Heart right ventricle (tissue), 16 donors: ENCODE results near the gene SPRING1. TPM values are rescaled to one million over a fixed set of nuclear protein-coding genes. Genes with fewer than 3 reads are reported as not detected.

Experiments
- ATAC-seq, 8 donors: fragments of 200-7000 bp; cut with Tn5 transposase; one replicate each; pipeline ENCODE4 v1.9.1; 2020; ENCODE audit warnings: mild to moderate bottlenecking in 8 of 8, moderate library complexity in 8 of 8, moderate number of reproducible peaks in 1 of 8
- DNase-seq, 2 donors: peaks; one replicate each; pipeline ENCODE4 v3.0.0-alpha.2; 2020
- H3K27ac ChIP-seq, 10 donors: fragments of 200-600 bp; sonication (generic) in 2 of 10; one replicate each; pipeline versions ENCODE4 v1.5.0 to v1.8.0; 2020 to 2022; ENCODE audit warnings: mild to moderate bottlenecking in 3 of 10
- H3K27me3 ChIP-seq, 7 donors: fragments of 200-600 bp; one replicate each; pipeline ENCODE4 v1.8.0; 2021 to 2022; ENCODE audit warnings: mild to moderate bottlenecking in 2 of 7
- H3K36me3 ChIP-seq, 9 donors: fragments of 200-600 bp; sonication (generic) in 1 of 9; one replicate each; pipeline versions ENCODE4 v1.5.0 to v1.8.0; 2020 to 2022; ENCODE audit warnings: mild to moderate bottlenecking in 2 of 9
- H3K4me1 ChIP-seq, 9 donors: fragments of 200-600 bp; sonication (generic) in 1 of 9; one replicate each; pipeline versions ENCODE4 v1.5.0 to v1.8.0; 2020 to 2022; ENCODE audit warnings: mild to moderate bottlenecking in 4 of 9
- H3K4me3 ChIP-seq, 10 donors: fragments of 200-600 bp; sonication (generic) in 2 of 10; one replicate each; pipeline versions ENCODE4 v1.5.0 to v1.8.0; 2020 to 2022; ENCODE audit warnings: mild to moderate bottlenecking in 7 of 10, moderate library complexity in 2 of 10
- H3K9me3 ChIP-seq, 11 donors: fragments of 200-600 bp in 10 of 11; sonication (generic) in 2 of 11; one replicate each; pipeline versions ENCODE4 v1.5.0 to v1.8.0; 2013 to 2022; ENCODE audit warnings: mild to moderate bottlenecking in 2 of 11, control low read depth in 1 of 11, moderate library complexity in 1 of 11
- WGBS, 2 donors: extraction: QIAGEN DNeasy Blood & Tissue Kit; methylation state at CpG; one replicate each; pipeline ENCODE4 v1.1.7; 2013; ENCODE audit warnings: inconsistent platforms in 1 of 2; 5-methylcytosine and 5-hydroxymethylcytosine counted together
- intact Hi-C, 10 donors: fragments of 100-400 bp; cut with DNase I; formaldehyde crosslinking; loops; one replicate each; pipeline versions ENCODE4 v1.11.1 to v1.14.2; 2022
- long read RNA-seq, 3 donors: library from polyadenylated mRNA; unstranded; transcript quantifications; one replicate each; pipeline ENCODE4 v2.0.0, GENCODE V29; 2020 to 2021
- polyA plus RNA-seq, 2 donors: library from polyadenylated mRNA; stranded (reverse); fragments of 200-250 nt; gene quantifications; one replicate each; pipeline ENCODE4 v1.2.3, GENCODE V29; 2013
- total RNA-seq, 10 donors: library from RNA; stranded (reverse); fragmentation: NEBNext Ultra II Directional in 3 of 10; extraction: Animal tissue kit (Norgen Biotek cat#: 25700) in 3 of 10; gene quantifications; one replicate each; pipeline versions ENCODE4 v1.2.1 to v1.2.4, GENCODE V29; 2021 to 2023
- TF ChIP-seq, protein P1 (sequence below), 9 donors: fragments of 200-600 bp; sonication (generic) in 2 of 9; IDR thresholded peaks; one replicate each; pipeline versions ENCODE4 v1.5.0 to v1.8.0; 2021 to 2022; ENCODE audit warnings: antibody characterized with exemption in 9 of 9, mild to moderate bottlenecking in 5 of 9, moderate library complexity in 1 of 9
- donor health status: Arrhythmogenic right ventricular cardiomyopathy.
- donor health status: ischemic (EF 13 %, LVEDD 7.1; RV severe dilation, severe dysfunction).
- donor health status: healthy with polysubstance abuse.
- donor health status: DM: no; HTN: yes; CAD: no.
- donor health status: DM: no; HTN: no; CAD: no.
- donor health status: ischemic (EF 25% LVEDD 6.9; RV normal size, moderate dysfunction).
- donor health status: ischemic (EF 25% LVEDD 5.7; RV mildly dilated, moderate dysfunction).
- donor health status: healthy.
- donor health status: DM: yes; HTN: yes; CAD: no.
- donor health status: Ischemic cardiomyopathy.
- donor health status: ischemic (EF 35%, LVEDD 5.7; RV mildly dilated, moderate dysfunction).
- donor health status: nonischemic (EF 11% LVEDD 7.7; RV severe dilation, severe dysfunction).
- donor health status: DM: yes; HTN: yes; CAD: no.
- donor health status: PGD.
- donor health status: ischemic (EF 29% LVEDD 5.4; RV normal size, mild dysfunction).
- donor health status: nonischemic (EF 23%, LVEDD 6.1; RV moderate dilation, normal function).

SPRING1 gene, protein sequence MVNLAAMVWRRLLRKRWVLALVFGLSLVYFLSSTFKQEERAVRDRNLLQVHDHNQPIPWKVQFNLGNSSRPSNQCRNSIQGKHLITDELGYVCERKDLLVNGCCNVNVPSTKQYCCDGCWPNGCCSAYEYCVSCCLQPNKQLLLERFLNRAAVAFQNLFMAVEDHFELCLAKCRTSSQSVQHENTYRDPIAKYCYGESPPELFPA
- 10 to 100 TPM in 6 of 10 donors, 1 to 10 TPM in 4; 6.2 to 19.5 (median 10.5) TPM for total RNA-seq
- polyA plus RNA-seq: 10 to 100 TPM in 1 of 2 donors, 1 to 10 TPM in 1; 8.1 to 13.1 TPM
- long read RNA-seq, donor 1, full-length matches to known transcripts: 13 of 14 reads
- long read RNA-seq, donor 1, partial matches to known transcripts: 0 of 14 reads
- long read RNA-seq, donor 1, other reads (novel, unspliced or antisense): 1 of 14 reads
- long read RNA-seq, donor 2, full-length matches to known transcripts: 10 of 12 reads
- long read RNA-seq, donor 2, partial matches to known transcripts: 0 of 12 reads
- long read RNA-seq, donor 2, other reads (novel, unspliced or antisense): 2 of 12 reads
- long read RNA-seq, donor 3, partial matches to known transcripts: 0 of 4 reads
- long read RNA-seq, donor 3, other reads (novel, unspliced or antisense): 3 of 4 reads

- Histone ChIP-seq H3K4me1 (peaks cover 4 to 20% (median 15%) of the 10 kb centered on the region in 9 donors), H3K36me3 (peaks cover 0 to 25% (median 0%) of the 10 kb centered on the region in 9 donors), H3K9me3 (no peaks in the 10 kb centered on the region), H3K27me3 (no peaks in the 10 kb centered on the region), H3K4me3 (peak within 1 kb of the TSS; percentile 65 to 97 (median 87)), H3K27ac (peak within 1 kb of the TSS in 9 of 10 donors; percentile 61 to 89 (median 84))
- intact Hi-C loops: loop anchor here in 6 of 10 donors (2.0 to 10.0 kb wide), 5 partner anchors 77 to 177 kb away; partner anchors contain the start of gene FBXW8 (in 1 of the 6)
- TF ChIP-seq, protein P1, sequence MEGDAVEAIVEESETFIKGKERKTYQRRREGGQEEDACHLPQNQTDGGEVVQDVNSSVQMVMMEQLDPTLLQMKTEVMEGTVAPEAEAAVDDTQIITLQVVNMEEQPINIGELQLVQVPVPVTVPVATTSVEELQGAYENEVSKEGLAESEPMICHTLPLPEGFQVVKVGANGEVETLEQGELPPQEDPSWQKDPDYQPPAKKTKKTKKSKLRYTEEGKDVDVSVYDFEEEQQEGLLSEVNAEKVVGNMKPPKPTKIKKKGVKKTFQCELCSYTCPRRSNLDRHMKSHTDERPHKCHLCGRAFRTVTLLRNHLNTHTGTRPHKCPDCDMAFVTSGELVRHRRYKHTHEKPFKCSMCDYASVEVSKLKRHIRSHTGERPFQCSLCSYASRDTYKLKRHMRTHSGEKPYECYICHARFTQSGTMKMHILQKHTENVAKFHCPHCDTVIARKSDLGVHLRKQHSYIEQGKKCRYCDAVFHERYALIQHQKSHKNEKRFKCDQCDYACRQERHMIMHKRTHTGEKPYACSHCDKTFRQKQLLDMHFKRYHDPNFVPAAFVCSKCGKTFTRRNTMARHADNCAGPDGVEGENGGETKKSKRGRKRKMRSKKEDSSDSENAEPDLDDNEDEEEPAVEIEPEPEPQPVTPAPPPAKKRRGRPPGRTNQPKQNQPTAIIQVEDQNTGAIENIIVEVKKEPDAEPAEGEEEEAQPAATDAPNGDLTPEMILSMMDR (IDR thresholded peaks at IDR 0.05): peak in 1 of 9 donors; percentile 34
- WGBS, 2 donors: 0 to 1% methylated on average over 58 to 80 of the region's 80 CpGs
- DNase-seq: peak; percentile 98 to 100
- ATAC-seq: peak; percentile 99 to 100 (median 100)
Observed at GRCh38 chr12:116737774-116738657, at the start of gene SPRING1, which contains the start of gene RNFT2. Gene SPRING1, minus strand, starts transcription at chr12:116738069. Its CDS starts 169 bp downstream, at chr12:116737900. Gene RNFT2, plus strand, starts transcription at chr12:116738315. Its CDS starts 2,183 bp downstream, at chr12:116740498.

GRCh38 chr12:116784238-116784612 is 46.4 kb upstream of the SPRING1 start:
- H3K4me3 ChIP-seq: no peak overlapping the region
- ATAC-seq (no peak), DNase-seq (no peak)
- TF ChIP-seq, protein P1 (IDR thresholded peaks at IDR 0.05): no peak
- H3K9me3 ChIP-seq: no peaks in the 10 kb centered on the region
- no peaks in the 10 kb centered on the region for H3K27me3 ChIP-seq
- no peaks in the 10 kb centered on the region for H3K36me3 ChIP-seq
- WGBS, 2 donors: 94 to 95% methylated on average over 7 of the region's 7 CpGs
- H3K4me1 ChIP-seq: no peaks in the 10 kb centered on the region
- intact Hi-C loops: no loop called here
- no peak overlapping the region for H3K27ac ChIP-seq

DNA sequence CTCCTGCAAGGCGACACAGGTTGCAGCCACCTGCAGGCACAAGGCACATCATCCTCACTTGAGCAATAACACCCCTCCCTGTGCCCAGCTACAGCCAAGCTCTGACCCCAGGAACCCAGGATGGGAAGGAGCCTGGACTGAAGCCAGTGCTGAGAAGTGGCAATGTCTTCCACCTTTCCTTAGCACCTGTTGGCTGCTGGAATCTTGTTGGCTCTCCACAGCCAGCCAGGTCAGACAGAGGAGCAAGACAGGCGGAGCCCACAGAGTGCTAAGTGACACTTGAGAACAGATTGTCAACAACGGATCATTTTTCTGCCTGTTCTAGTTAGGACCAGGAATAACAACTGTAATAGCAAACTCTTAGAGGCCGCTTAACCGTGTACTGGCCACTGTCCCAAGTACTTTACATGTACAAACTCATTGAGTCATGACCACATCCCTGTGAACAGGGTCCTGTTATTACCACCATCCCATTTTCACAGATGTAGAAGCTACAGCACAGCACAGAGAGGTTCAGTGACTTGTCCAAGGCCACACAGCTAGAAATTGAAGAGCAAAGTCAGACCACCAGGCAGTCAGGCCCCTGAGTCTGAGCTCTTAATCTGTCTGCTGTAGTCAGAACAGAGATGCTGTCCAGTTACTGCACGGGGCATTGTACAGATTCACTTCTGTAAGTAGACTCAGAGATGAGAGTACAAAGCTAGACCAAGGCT is 45.8 kb upstream of the SPRING1 start:
- H3K9me3 ChIP-seq: no peaks in the 10 kb centered on the region
- no peaks in the 10 kb centered on the region for H3K4me1 ChIP-seq
- DNase-seq (no peak), ATAC-seq (no peak)
- H3K27me3 ChIP-seq: no peaks in the 10 kb centered on the region
- H3K27ac ChIP-seq: no peak overlapping the region
- WGBS, 2 donors: 82 to 87% methylated on average over 6 of the region's 6 CpGs
- intact Hi-C loops: no loop called here
- H3K4me3 ChIP-seq: no peak overlapping the region
- H3K36me3 ChIP-seq: no peaks in the 10 kb centered on the region
- TF ChIP-seq, protein P1 (IDR thresholded peaks at IDR 0.05): no peak
